ENCODE results near the gene OOSP1.
"Not testable (repeated sequence)": the region's sequence is repeated elsewhere in the genome, so short reads cannot be mapped to it uniquely, and the experiment has no call there.

Gene OOSP1

GRCh38 chr11:59938132-59938531 lies at the start of gene OOSP1:
Gene OOSP1, plus strand, starts transcription at chr11:59938432. Its CDS starts 23 bp downstream, at chr11:59938455.
- no peak for DNase-seq (ENCODE audit: low read depth)

GRCh38 chr11:59891781-59892181 lies 46.5 kb upstream of the OOSP1 start:
- DNase-seq (ENCODE audit: low read depth) = no peak

- no peak for DNase-seq (ENCODE audit: low read depth)
These were observed 43.6 kb upstream of the OOSP1 start for GRCh38 chr11:59894616-59895015.

- no peak for DNase-seq (ENCODE audit: low read depth)
These were observed 40.2 kb upstream of the OOSP1 start for GRCh38 chr11:59898046-59898445.

GRCh38 chr11:59898650-59899049 lies 39.6 kb upstream of the OOSP1 start:
- DNase-seq (ENCODE audit: low read depth) = no peak

GRCh38 chr11:59899532-59899931 lies 38.7 kb upstream of the OOSP1 start:
- no peak for DNase-seq (ENCODE audit: low read depth)

- DNase-seq (ENCODE audit: low read depth) = no peak
These were observed 37.7 kb upstream of the OOSP1 start for GRCh38 chr11:59900366-59901126.

- DNase-seq (ENCODE audit: low read depth) = no peak
These were observed 36.9 kb upstream of the OOSP1 start for GRCh38 chr11:59901306-59901705.

- not testable (repeated sequence) for DNase-seq (ENCODE audit: low read depth)
These were observed 34.7 kb upstream of the OOSP1 start for GRCh38 chr11:59903569-59903968.

- DNase-seq (ENCODE audit: low read depth) = no peak
These were observed 19.8 kb upstream of the OOSP1 start for GRCh38 chr11:59918480-59918879.

GRCh38 chr11:59918987-59919589 lies 19.1 kb upstream of the OOSP1 start:
- DNase-seq (ENCODE audit: low read depth) = no peak

- no peak for DNase-seq (ENCODE audit: low read depth)
These were observed 14.4 kb upstream of the OOSP1 start for GRCh38 chr11:59923813-59924212.

- no peak for DNase-seq (ENCODE audit: low read depth)
These were observed 6.5 kb upstream of the OOSP1 start for GRCh38 chr11:59931688-59932087.

GRCh38 chr11:59938718-59939117 lies 486 bp downstream of the OOSP1 start:
- no peak for DNase-seq (ENCODE audit: low read depth)

GRCh38 chr11:59939482-59939881 lies 1.2 kb downstream of the OOSP1 start:
- no peak for DNase-seq (ENCODE audit: low read depth)

GRCh38 chr11:59941091-59941490 lies 2.9 kb downstream of the OOSP1 start:
- DNase-seq (ENCODE audit: low read depth) = no peak

GRCh38 chr11:59943997-59944714 lies 5.9 kb downstream of the OOSP1 start:
- no peak for DNase-seq (ENCODE audit: low read depth)

GRCh38 chr11:59944720-59945119 lies 6.5 kb downstream of the OOSP1 start:
- DNase-seq (ENCODE audit: low read depth) = no peak

- no peak for DNase-seq (ENCODE audit: low read depth)
These were observed 15.4 kb downstream of the OOSP1 start for GRCh38 chr11:59953463-59954218.

- DNase-seq (ENCODE audit: low read depth) = no peak
These were observed 16.1 kb downstream of the OOSP1 start for GRCh38 chr11:59954219-59954847.

- DNase-seq (ENCODE audit: low read depth) = no peak
These were observed 18.9 kb downstream of the OOSP1 start for GRCh38 chr11:59957094-59957493.

All from activated gamma-delta T cell treated with anti-CD3 and anti-CD28 coated beads, Interleukin-2, amount 50 U/mL, for 16 hours (primary cell).